Measurements from ENCODE around the gene ANKS1B. TPM values are rescaled to one million over a fixed set of nuclear protein-coding genes. Genes with fewer than 3 reads are reported as not detected.

Gene ANKS1B
- total and polyA plus RNA-seq, 10 of the 15 experiments (the other 5 are each of a cell fraction or from before 2014, with no cell fraction given) = 0.16 to 1.3 (median 0.82) TPM; not detected in 7

- POLR2A ChIA-PET = no interaction called here
- DNase-seq (ENCODE audit: low read depth, low spot score) (no peak), ATAC-seq (no peak), FAIRE-seq (no peak)
- 60% methylated on average over 2 of the region's 2 CpGs for WGBS (ENCODE audit: insufficient coverage, insufficient replicate concordance, low lambda C conversion rate, missing lambda C conversion rate)
- TF ChIP-seq ZBTB11 (CRISPR knock-in tag; IDR thresholded peaks at IDR 0.05) (no peak), MEF2A (IDR thresholded peaks at IDR 0.05; ENCODE audit: insufficient read depth, low read depth, low read length) (no peak)
- Histone ChIP-seq H3K4me2 (ENCODE audit: control insufficient read depth, insufficient read depth) (no peak overlapping the region), H3K79me2 (ENCODE audit: control insufficient read depth, insufficient read depth, low read length) (no peaks in the 10 kb centered on the region), H3K9me3 (replicated peaks; ENCODE audit: control insufficient read depth, insufficient read depth, low read length) (no peaks in the 10 kb centered on the region), H4K20me1 (ENCODE audit: control insufficient read depth, insufficient read depth) (no peaks in the 10 kb centered on the region), H3K4me3 (no peak overlapping the region), H3K36me3 (ENCODE audit: control insufficient read depth in 2 of 2, insufficient read depth in 2 of 2, low read length in 1 of 2) (no peaks in the 10 kb centered on the region), H3K27me3 (replicated peaks in 1 of 2; ENCODE audit: control insufficient read depth in 2 of 2, insufficient read depth in 2 of 2, low read length in 1 of 2) (no peaks in the 10 kb centered on the region), H2AFZ (ENCODE audit: control insufficient read depth, low read depth, low read length) (no peak overlapping the region), H3K27ac (ENCODE audit: control insufficient read depth, insufficient read depth) (no peak overlapping the region), H3K9ac (ENCODE audit: control insufficient read depth, insufficient read depth, low read length) (no peak overlapping the region), H3K4me1 (ENCODE audit: control insufficient read depth, insufficient read depth, low read length) (no peaks in the 10 kb centered on the region)
- SMC1A ChIA-PET (ENCODE audit: uncharacterized antibody, unreplicated experiment) = no interaction called here
- in situ Hi-C loops (cut with MboI) (no loop called here), intact Hi-C loops (cut with micrococcal nuclease; ENCODE audit: unreplicated experiment) (no loop called here)
- BruUV-seq (replicated peaks) = no TSS peak
- RAD21 ChIA-PET (ENCODE audit: unreplicated experiment) = no interaction called here
- CTCF ChIA-PET = no interaction called here
These were observed 150.0 kb downstream of the ANKS1B start for GRCh38 chr12:99834710-99835109.

- FAIRE-seq (no peak), ATAC-seq (no peak), DNase-seq (ENCODE audit: low read depth, low spot score) (no peak)
- Histone ChIP-seq H3K9ac (ENCODE audit: control insufficient read depth, insufficient read depth, low read length) (no peak overlapping the region), H3K9me3 (replicated peaks; ENCODE audit: control insufficient read depth, insufficient read depth, low read length) (no peaks in the 10 kb centered on the region), H3K4me2 (ENCODE audit: control insufficient read depth, insufficient read depth) (no peak overlapping the region), H4K20me1 (ENCODE audit: control insufficient read depth, insufficient read depth) (no peaks in the 10 kb centered on the region), H3K4me1 (ENCODE audit: control insufficient read depth, insufficient read depth, low read length) (no peaks in the 10 kb centered on the region), H3K36me3 (ENCODE audit: control insufficient read depth in 2 of 2, insufficient read depth in 2 of 2, low read length in 1 of 2) (no peaks in the 10 kb centered on the region), H3K79me2 (ENCODE audit: control insufficient read depth, insufficient read depth, low read length) (no peaks in the 10 kb centered on the region), H3K27ac (ENCODE audit: control insufficient read depth, insufficient read depth) (no peak overlapping the region), H3K27me3 (replicated peaks in 1 of 2; ENCODE audit: control insufficient read depth in 2 of 2, insufficient read depth in 2 of 2, low read length in 1 of 2) (no peaks in the 10 kb centered on the region), H2AFZ (ENCODE audit: control insufficient read depth, low read depth, low read length) (no peak overlapping the region), H3K4me3 (no peak overlapping the region)
- BruUV-seq (replicated peaks) = no TSS peak
- SMC1A ChIA-PET (ENCODE audit: uncharacterized antibody, unreplicated experiment) = no interaction called here
- intact Hi-C loops (cut with micrococcal nuclease; ENCODE audit: unreplicated experiment) = no loop called here
- 0% methylated on average over 1 of the region's 1 CpG for WGBS (ENCODE audit: insufficient coverage, insufficient replicate concordance, low lambda C conversion rate, missing lambda C conversion rate)
- RAD21 ChIA-PET (ENCODE audit: unreplicated experiment) = no interaction called here
- POLR2A ChIA-PET = no interaction called here
- in situ Hi-C loops (cut with MboI) = no loop called here
- CTCF ChIA-PET = no interaction called here
- TF ChIP-seq REST (IDR thresholded peaks at IDR 0.05; ENCODE audit: low read depth, low read length) (no peak), SMC3 (IDR thresholded peaks at IDR 0.05; ENCODE audit: borderline replicate concordance, low read length) (no peak), HDAC2 (IDR thresholded peaks at IDR 0.05) (no peak), USF2 (IDR thresholded peaks at IDR 0.05; ENCODE audit: borderline replicate concordance, low read depth, low read length) (no peak), BACH1 (IDR thresholded peaks at IDR 0.05; ENCODE audit: borderline replicate concordance) (no peak), SREBF1 (IDR thresholded peaks at IDR 0.05; ENCODE audit: low read length) (no peak)
These were observed 151.3 kb downstream of the ANKS1B start for GRCh38 chr12:99833397-99833796.
